Aorta (tissue), 5 donors: ENCODE measurements around the gene PLXND1. TPM values are rescaled to one million over a fixed set of nuclear protein-coding genes. Genes with fewer than 3 reads are reported as not detected.

Source experiments
- ATAC-seq: fragments of 200-7000 bp; cut with Tn5 transposase; one replicate; pipeline ENCODE4 v1.9.1; 2022; ENCODE audit warnings: moderate library complexity; ENCODE audit not compliant: low FRiP score
- DNase-seq, 2 donors: peaks; one replicate each; pipeline ENCODE4 v3.0.0-alpha.2; 2020
- H3K27ac ChIP-seq, 2 donors: one replicate each; pipeline ENCODE4 v1.5.1; 2013; ENCODE audit warnings: low read length in 2 of 2, mild to moderate bottlenecking in 2 of 2, moderate library complexity in 2 of 2, control low read depth in 1 of 2, inconsistent platforms in 1 of 2, low read depth in 1 of 2
- H3K27me3 ChIP-seq, 2 donors: one replicate each; pipeline ENCODE4 v1.6.1; 2013; ENCODE audit warnings: control low read depth in 1 of 2, low read length in 1 of 2, mild to moderate bottlenecking in 1 of 2, moderate library complexity in 1 of 2; ENCODE audit not compliant: insufficient read depth in 2 of 2, control insufficient read depth in 1 of 2
- H3K36me3 ChIP-seq, 2 donors: one replicate each; pipeline ENCODE4 v1.6.1; 2013; ENCODE audit warnings: control low read depth in 1 of 2, low read length in 1 of 2, mild to moderate bottlenecking in 1 of 2; ENCODE audit not compliant: insufficient read depth in 2 of 2, control insufficient read depth in 1 of 2
- H3K4me1 ChIP-seq, 2 donors: one replicate each; pipeline ENCODE4 v1.6.1; 2013; ENCODE audit warnings: low read length in 2 of 2, control low read depth in 1 of 2, mild to moderate bottlenecking in 1 of 2, moderate library complexity in 1 of 2; ENCODE audit not compliant: insufficient read depth in 2 of 2, control insufficient read depth in 1 of 2
- H3K4me3 ChIP-seq, 2 donors: one replicate each; pipeline ENCODE4 v1.5.1; 2013; ENCODE audit warnings: low read length in 2 of 2, control low read depth in 1 of 2, mild to moderate bottlenecking in 1 of 2
- H3K9me3 ChIP-seq: one replicate; pipeline ENCODE4 v1.6.1; 2013; ENCODE audit warnings: mild to moderate bottlenecking, low read length; ENCODE audit not compliant: control insufficient read depth
- WGBS, 2 donors: extraction: QIAGEN DNeasy Blood & Tissue Kit; methylation state at CpG; one replicate each; pipeline ENCODE4 v1.1.7; 2013; 5-methylcytosine and 5-hydroxymethylcytosine counted together
- intact Hi-C, 2 donors: fragments of 100-400 bp; cut with DNase I; formaldehyde crosslinking; loops; one replicate each; pipeline versions ENCODE4 v1.14.2 to v1.15.0; 2022
- polyA plus RNA-seq, 2 donors: library from polyadenylated mRNA; stranded (reverse); fragments of 200-250 nt; gene quantifications; one replicate each; pipeline ENCODE4 v1.2.3, GENCODE V29; 2013
- total RNA-seq, 2 donors: library from RNA; stranded (reverse); fragmentation: NEBNext Ultra II Directional; extraction: Animal tissue kit (Norgen Biotek cat#: 25700); gene quantifications; one replicate each; pipeline ENCODE4 v1.2.1, GENCODE V29; 2021
- donor health status: healthy with polysubstance abuse.
- donor health status: Bipolar disorder and iron deficiency.
- donor health status: DM: no; HTN: no; CAD: no.
- donor health status: DM: no; HTN: no; CAD: no.
- donor health status: DM: yes; HTN: yes; CAD: no.

The PLXND1 gene
- total and polyA plus RNA-seq, 4 donors: 55.5 to 358 (median 163) TPM

DNA sequence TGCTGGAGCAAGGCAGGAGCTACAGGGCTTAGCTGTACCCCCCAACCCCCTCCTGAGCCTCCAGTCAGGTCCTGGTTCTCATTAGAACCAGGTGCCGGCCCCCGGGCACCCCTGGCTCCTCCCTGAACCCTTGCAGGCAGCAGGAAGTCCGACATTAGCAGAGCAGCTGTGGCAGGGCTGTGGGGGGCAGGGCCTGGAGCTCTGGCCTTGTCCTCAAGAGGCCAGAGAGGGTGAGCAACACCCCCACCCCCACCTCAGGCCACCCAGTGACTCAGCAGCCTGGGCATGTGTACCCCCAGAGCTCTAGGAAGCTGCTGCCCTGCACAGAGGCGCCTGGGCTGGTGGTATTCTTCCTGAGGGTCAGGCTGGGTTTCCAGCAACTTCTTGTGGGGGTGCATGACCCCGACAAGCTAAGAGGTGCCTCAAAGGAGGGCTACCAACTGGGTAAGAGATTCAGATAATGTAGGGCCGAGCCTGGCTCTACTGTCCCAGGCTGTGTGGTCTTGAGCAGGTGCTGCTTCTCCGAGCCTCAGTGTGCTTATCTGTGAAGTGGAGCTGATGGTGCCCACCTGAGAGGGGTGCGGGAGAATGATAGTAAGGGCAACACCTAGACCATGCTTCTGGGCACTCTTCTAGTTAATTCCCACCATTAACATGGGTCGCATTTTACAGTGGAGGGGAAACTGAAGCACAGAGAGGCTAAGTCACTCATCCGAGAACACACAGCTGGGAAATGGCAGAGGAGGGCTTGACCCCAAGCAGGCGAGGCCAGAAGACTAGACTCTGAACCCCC, 47.5 kb downstream of the PLXND1 start:
- no peaks in the 10 kb centered on the region for H3K36me3 ChIP-seq
- no peaks in the 10 kb centered on the region for H3K27me3 ChIP-seq
- H3K4me3 ChIP-seq: no peak overlapping the region
- 72 to 73% methylated on average over 11 of the region's 11 CpGs for WGBS, 2 donors
- no peak for DNase-seq
- ATAC-seq: no peak
- H3K27ac ChIP-seq: peak overlapping the region in 1 of 2 donors; percentile 14
- H3K4me1 ChIP-seq: no peaks in the 10 kb centered on the region
- H3K9me3 ChIP-seq: no peaks in the 10 kb centered on the region
- intact Hi-C loops: loop anchor here in 1 of 2 donors (5.0 kb wide), 1 partner anchor 57 kb away; no protein-coding TSS in a partner anchor

DNA sequence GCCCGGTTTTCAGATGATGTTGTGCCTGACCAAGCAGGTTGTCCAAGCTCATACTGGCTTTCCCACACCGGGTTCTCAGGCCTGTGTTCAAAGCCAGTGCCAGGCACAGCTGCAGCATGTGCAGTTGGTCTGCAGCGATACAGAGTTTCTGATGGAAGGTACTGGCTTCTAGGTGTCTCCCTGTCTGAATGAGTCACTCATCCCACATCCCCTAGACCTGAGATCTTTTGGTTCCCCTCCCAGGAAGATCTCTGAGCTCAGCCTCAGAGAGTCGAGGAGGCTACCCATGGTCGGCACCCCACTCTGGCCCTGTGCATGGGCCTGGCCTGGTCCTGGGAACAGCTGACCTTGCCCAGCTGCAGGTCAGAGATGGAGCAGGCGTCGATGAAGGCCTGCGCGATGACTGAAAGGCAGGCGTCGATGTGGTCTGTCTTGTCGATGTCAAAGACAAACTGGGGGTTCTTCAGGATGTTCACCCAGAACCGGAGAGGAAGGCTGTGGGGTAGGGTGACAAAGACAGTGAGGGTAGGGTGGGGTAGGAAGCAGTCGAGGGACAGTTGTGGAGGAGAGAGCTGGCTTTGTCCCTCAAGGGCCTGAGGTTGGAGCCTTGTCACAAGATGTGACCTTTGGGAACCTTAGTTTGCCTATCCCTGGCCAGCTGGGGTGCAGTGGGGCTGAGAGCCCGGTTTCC, 48.2 kb downstream of the PLXND1 start:
- DNase-seq: no peak
- 74 to 75% methylated on average over 15 of the region's 15 CpGs for WGBS, 2 donors
- Histone ChIP-seq H3K27ac (peak overlapping the region in 1 of 2 donors; percentile 77), H3K4me3 (no peak overlapping the region), H3K4me1 (no peaks in the 10 kb centered on the region), H3K27me3 (no peaks in the 10 kb centered on the region), H3K36me3 (no peaks in the 10 kb centered on the region), H3K9me3 (no peaks in the 10 kb centered on the region)
- no peak for ATAC-seq
- intact Hi-C loops: loop anchor here in 1 of 2 donors (5.0 kb wide), 1 partner anchor 56 kb away; no protein-coding TSS in a partner anchor

DNA sequence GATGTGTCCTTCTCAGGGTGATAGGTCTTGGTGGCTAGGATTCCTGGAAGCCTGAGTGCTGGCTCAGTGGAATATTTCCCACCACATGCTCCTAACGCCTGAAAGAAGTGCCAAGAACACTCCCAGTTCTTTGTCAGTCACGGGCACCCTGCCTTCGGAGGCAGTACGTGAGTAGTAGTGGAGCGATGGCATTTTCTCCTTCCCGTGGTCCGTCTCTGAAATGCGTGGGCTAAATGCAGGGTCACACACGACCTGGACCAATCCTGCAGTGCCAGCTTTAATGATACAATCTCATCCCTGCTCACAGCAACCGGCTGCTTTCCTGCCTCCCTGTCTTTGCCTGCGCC, 49.0 kb downstream of the PLXND1 start:
- DNase-seq: peak; percentile 83 to 86
- Histone ChIP-seq H3K4me3 (no peak overlapping the region), H3K36me3 (no peaks in the 10 kb centered on the region), H3K4me1 (no peaks in the 10 kb centered on the region), H3K9me3 (no peaks in the 10 kb centered on the region), H3K27ac (peak overlapping the region in 1 of 2 donors; percentile 77), H3K27me3 (no peaks in the 10 kb centered on the region)
- ATAC-seq: peak; percentile 52
- 13 to 17% methylated on average over 11 of the region's 11 CpGs for WGBS, 2 donors
- intact Hi-C loops: loop anchor here in 1 of 2 donors (5.0 kb wide), 1 partner anchor 55 kb away; no protein-coding TSS in a partner anchor

DNA sequence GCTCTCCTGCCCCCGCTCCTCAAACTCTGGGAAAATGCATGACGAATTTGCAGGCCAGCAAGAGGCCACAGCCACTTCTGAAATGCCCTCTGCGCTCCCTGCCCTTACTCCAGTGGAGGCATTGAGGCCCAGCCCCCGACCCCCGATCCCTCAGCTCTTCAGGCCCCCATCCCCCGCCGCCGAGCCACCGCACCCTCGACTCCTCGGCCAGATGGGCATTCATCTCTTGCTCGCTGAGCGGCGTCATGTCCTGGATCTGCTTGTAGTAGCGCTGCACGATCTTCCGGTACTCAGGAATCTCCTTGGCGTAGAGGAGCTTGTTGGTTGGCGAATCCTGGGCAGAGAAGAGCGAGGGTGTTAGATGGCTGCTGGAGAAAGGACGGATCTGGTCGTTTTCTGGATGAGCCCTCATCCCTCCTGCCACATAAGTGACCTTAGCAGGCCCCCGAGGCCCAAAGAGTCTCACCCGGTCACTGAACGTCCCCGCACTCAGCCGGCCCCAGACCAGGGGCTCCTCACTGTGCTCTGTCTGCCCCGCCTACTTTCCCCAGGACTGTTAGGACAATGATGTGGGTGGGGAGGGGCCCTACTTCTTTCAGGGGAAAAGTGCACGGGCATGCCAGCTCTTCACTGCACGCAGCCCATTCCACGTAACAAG, 49.5 kb downstream of the PLXND1 start:
- peak overlapping the region in 1 of 2 donors; percentile 37 for H3K27ac ChIP-seq
- 64 to 69% methylated on average over 31 of the region's 31 CpGs for WGBS, 2 donors

DNA sequence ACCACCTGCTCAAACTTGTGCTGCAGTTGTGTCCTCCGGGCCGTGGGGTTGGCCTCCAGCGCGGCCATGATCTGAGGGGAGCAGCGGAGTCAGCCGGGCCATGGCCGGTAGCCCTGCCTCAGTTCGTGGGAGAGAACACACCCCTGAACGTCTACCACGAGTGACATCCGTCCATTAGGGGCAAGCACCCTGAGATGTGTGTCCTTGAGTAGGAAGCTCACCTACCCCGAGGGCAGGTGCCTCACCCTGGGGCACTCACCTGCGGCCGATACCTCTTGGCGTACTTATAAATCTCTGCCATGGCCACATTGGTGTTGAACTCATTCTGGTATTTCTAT, 50.1 kb downstream of the PLXND1 start:
- Histone ChIP-seq H3K27ac (no peak overlapping the region), H3K4me1 (no peaks in the 10 kb centered on the region), H3K4me3 (no peak overlapping the region), H3K36me3 (no peaks in the 10 kb centered on the region), H3K27me3 (no peaks in the 10 kb centered on the region), H3K9me3 (no peaks in the 10 kb centered on the region)
- 89% methylated on average over 15 of the region's 15 CpGs for WGBS, 2 donors
- no peak for ATAC-seq
- DNase-seq: no peak
- intact Hi-C loops: loop anchor here in 1 of 2 donors (5.0 kb wide), 1 partner anchor 54 kb away; no protein-coding TSS in a partner anchor

More for the DNA sequence above, 49.5 kb downstream of the PLXND1 start:
- H3K4me3 ChIP-seq: no peak overlapping the region
- ATAC-seq (no peak), DNase-seq (no peak)
- H3K9me3 ChIP-seq: no peaks in the 10 kb centered on the region
- H3K27me3 ChIP-seq: no peaks in the 10 kb centered on the region
- H3K4me1 ChIP-seq: no peaks in the 10 kb centered on the region
- intact Hi-C loops: loop anchor here in 1 of 2 donors (5.0 kb wide), 1 partner anchor 55 kb away; no protein-coding TSS in a partner anchor
- no peaks in the 10 kb centered on the region for H3K36me3 ChIP-seq

DNA sequence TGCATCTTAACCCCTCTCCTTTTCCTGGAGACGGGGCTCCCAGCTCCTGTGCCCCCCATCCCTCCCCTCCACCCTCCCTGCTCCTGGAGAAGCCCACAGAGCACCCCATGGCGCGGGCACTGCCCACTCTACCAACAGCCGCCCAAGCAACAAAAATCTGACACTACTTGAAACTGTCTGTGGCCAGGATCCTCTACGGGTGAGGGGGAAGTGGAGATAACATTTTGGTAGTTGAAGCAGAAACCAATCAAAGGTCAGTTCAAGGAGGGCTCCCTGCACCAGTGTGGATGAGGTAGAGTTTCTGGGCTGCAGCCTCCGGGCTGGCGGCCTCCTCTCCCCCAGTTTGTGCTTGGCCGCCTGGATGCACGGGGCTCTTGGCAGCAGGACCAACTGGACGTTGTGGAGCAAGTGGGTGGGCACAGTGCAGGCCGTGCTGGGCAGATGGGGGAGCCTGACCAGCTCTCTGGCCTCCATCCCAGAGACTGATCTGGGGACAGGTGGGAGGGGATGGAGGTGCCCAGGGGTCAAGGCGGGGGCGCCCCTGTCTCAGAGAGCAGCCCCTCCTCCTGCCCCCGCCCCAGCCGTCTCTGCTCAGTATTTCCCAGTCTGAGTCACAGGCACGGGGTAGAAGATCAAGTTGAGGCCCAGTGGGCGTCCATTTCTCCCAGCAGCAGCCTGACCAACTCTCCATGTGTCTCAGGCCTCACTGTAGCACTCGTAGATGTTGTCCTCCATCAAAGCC, 50.7 kb downstream of the PLXND1 start:
- Histone ChIP-seq H3K9me3 (no peaks in the 10 kb centered on the region), H3K4me1 (no peaks in the 10 kb centered on the region), H3K4me3 (no peak overlapping the region), H3K27me3 (no peaks in the 10 kb centered on the region), H3K27ac (no peak overlapping the region), H3K36me3 (no peaks in the 10 kb centered on the region)
- DNase-seq: no peak
- no peak for ATAC-seq
- WGBS, 2 donors: 35 to 46% methylated on average over 18 of the region's 18 CpGs
- intact Hi-C loops: loop anchor here in 1 of 2 donors (5.0 kb wide), 1 partner anchor 53 kb away; no protein-coding TSS in a partner anchor

DNA sequence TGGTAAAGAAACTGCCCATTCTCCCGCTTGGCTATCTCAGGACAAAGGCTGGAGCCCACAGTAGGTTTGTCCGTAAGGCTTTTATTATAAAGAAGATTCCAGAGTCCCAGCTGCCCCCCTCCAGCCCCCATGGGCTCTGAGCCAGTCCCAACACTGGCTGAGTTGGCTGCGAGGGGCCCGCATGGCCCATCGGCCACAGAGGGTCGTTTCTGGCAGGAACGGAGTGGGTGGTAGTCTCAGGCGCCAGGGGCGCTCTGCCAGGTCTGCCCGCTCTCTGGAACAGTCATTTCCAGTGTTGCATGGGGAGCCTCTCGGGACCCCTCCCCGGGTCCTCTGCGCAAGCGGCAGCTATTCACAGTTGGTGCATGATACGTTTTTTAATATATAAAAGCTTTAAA, 51.3 kb downstream of the PLXND1 start:
- Histone ChIP-seq H3K9me3 (no peaks in the 10 kb centered on the region), H3K4me1 (no peaks in the 10 kb centered on the region), H3K27ac (no peak overlapping the region), H3K27me3 (no peaks in the 10 kb centered on the region), H3K4me3 (no peak overlapping the region), H3K36me3 (no peaks in the 10 kb centered on the region)
- 19 to 31% methylated on average over 15 of the region's 15 CpGs for WGBS, 2 donors
- DNase-seq: no peak
- intact Hi-C loops: loop anchor here in 1 of 2 donors (5.0 kb wide), 1 partner anchor 53 kb away; no protein-coding TSS in a partner anchor
- ATAC-seq: no peak
